GM19463 (cell line): ENCODE results near the gene PCDHA2.
"Not testable (repeated sequence)": the region's sequence is repeated elsewhere in the genome, so short reads cannot be mapped to it uniquely, and the experiment has no call there.

Experiments used
- ATAC-seq: cut with Tn5 transposase; IDR thresholded peaks from one replicate; pipeline ENCODE4 v1.9.1; 2021; ENCODE audit warnings: mild to moderate bottlenecking, moderate library complexity; ENCODE audit not compliant: unreplicated experiment

Gene PCDHA2

DNA sequence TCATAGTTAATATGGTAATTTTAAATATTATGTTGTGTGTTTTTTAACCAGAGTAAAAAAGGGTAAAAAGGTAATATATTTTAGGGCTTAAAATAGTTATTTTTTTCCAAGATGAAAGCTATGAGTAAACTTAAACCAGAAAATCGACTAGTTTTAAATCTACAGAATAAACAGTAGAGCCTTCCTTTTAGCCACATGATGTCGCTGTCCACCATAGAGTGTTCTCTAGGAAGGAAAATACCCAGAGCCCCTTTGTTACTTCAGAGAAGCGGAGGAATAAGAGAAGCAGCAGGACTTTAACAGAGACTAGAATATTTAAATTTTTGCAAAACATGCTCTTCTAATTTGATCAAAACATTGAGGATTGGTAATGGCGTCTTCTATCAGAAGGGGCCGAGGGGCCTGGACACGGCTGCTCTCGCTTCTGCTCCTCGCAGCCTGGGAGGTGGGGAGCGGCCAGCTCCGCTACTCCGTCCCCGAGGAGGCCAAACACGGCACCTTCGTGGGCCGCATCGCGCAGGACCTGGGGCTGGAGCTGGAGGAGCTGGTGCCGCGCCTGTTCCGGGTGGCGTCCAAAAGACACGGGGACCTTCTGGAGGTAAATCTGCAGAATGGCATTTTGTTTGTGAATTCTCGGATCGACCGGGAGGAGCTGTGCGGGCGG lies at the start of gene PCDHA2:
Gene PCDHA2, plus strand, starts transcription at position 258 of the 664 bp plus-strand sequence.
- no peak for ATAC-seq

DNA sequence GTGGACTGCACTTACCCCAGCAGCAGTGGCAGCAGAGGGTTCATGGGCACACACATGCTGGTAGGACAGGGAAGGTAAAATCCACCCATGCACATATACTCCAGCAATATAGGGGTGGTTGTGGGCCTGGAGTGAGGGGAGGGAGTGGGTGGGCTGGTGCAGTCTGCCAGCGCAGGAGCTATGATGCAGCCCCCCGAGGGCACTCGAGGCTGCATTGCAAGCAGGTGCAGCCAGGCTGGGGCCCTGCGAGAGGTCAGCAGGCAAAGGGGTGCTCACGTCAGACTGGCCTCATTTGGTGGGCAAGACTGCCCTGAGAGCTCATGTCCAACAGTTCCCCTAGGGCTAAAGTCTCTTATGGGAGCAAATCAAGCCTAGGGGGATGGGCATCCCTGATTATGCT lies 41.1 kb upstream of the PCDHA2 start:
- ATAC-seq: no peak

DNA sequence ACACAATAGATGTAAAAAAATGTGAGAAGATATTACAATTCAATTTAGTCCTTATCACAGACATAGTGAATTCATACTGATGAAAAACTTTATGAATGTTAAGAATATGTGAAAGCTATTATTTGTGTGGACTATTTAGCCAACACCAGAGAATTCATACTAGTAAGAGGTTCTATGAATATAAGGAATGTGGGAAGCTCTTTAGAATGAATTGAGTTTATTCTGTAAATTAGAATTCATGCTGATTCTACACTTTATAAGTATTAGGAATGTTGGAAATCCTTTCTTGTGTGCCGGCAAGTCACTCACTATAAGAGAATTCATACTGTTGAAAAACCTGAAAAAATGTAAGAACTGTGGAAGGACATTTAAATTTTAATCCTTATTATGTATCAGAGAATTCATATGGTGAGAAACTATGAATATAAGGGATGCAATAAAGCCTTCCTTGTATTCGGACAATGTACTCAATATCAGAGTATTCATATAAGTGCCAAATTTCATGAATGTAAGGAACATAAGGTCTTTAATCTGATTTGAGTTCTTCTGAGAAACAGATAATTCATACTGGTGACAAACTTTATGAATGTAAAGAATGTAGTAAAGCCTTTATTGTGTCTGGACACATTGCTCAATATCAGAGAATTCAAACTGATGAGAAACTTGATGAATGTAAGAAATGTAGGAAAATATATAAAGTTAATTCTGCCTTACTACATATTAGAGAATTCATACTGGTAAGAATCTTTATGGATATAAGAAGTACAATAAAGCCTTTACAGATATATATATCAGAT lies 30.3 kb upstream of the PCDHA2 start:
- ATAC-seq: no peak

- ATAC-seq: no peak
Observed at GRCh38 chr5:140767444-140767843, 27.2 kb upstream of the PCDHA2 start.

- no peak for ATAC-seq
Observed at GRCh38 chr5:140780512-140780911, 14.1 kb upstream of the PCDHA2 start.

GRCh38 chr5:140785905-140786686 lies 8.6 kb upstream of the PCDHA2 start, which contains the start of gene PCDHA1:
Gene PCDHA1, plus strand, starts transcription at chr5:140786140.
- no peak for ATAC-seq

GRCh38 chr5:140787422-140787821 lies 7.2 kb upstream of the PCDHA2 start:
- not testable (repeated sequence) for ATAC-seq

- ATAC-seq: not testable (repeated sequence)
Observed at GRCh38 chr5:140787849-140788504, 6.7 kb upstream of the PCDHA2 start.

DNA sequence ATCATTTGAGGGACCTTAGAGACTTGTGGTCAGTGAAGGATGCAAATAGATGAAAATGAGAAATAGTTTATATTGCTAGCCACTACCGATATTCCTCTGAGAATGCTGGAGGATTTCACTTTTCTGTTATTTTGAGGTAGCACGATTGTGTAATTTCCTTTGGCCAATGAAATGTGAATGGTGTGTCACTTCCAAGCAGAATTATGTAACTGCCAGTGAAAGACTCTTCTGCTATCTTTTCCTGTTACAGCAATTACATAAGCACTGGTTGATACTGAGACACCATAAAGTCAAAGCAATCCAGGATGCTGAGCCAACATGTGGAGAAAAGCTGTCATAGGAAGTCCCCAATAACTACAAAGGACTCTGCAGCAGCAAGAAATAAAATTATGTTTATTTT lies 3.6 kb upstream of the PCDHA2 start:
- ATAC-seq: no peak

DNA sequence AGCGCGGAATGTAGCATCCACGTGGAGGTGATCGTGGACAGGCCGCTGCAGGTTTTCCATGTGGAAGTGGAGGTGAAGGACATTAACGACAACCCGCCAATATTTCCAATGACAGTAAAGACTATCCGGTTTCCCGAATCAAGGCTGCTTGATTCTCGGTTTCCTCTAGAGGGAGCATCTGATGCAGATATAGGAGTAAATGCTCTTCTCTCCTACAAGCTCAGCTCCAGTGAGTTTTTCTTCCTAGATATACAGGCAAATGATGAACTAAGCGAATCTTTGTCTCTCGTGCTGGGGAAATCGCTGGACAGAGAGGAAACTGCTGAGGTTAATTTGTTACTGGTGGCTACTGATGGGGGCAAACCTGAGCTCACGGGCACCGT lies 598 bp downstream of the PCDHA2 start:
- no peak for ATAC-seq

DNA sequence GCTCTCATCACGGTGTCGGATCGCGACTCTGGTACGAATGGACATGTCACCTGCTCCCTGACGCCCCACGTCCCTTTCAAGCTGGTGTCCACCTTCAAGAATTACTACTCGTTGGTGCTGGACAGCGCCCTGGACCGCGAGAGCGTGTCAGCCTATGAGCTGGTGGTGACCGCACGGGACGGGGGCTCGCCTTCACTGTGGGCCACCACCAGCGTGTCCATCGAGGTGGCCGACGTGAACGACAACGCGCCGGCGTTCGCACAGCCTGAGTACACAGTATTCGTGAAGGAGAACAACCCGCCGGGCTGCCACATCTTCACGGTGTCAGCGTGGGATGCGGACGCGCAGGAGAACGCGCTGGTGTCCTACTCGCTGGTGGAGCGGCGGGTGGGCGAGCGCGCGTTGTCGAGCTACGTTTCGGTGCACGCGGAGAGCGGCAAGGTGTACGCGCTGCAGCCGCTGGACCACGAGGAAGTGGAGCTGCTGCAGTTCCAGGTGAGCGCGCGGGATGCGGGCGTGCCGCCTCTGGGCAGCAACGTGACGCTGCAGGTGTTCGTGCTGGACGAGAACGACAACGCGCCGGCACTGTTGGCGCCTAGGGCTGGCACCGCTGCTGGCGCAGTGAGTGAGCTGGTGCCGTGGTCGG lies 1.5 kb downstream of the PCDHA2 start:
- ATAC-seq: not testable (repeated sequence)

- no peak for ATAC-seq
Observed at GRCh38 chr5:140796718-140797095, 2.1 kb downstream of the PCDHA2 start.

DNA sequence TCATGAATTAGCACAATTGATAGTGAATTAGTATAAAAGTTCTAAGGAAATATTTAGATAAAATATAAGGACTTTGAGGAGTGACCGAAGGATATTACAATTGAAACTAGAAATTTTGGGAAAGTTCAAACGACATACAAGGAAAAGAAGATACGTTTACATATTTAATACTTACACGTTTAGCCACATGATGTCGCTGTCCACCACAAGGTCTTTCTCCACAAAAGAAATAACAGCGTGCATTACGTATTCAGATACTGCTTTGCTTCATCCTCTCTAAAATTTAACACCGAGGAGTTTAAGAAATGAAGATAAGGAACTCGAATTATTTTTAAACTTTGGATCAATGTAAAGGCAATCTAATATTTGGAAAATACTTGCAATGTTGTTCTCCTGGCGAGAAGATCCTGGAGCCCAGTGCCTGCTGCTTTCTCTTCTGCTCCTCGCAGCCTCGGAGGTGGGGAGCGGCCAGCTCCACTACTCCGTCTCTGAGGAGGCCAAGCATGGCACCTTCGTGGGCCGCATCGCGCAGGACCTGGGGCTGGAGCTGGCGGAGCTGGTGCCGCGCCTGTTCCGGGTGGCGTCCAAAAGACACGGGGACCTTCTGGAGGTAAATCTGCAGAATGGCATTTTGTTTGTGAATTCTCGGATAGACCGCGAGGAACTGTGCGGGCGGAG lies 6.3 kb downstream of the PCDHA2 start, which contains the start of gene PCDHA3:
Gene PCDHA3, plus strand, starts transcription at position 242 of the 678 bp plus-strand sequence.
- ATAC-seq: no peak

- ATAC-seq: no peak
Observed at GRCh38 chr5:140801494-140801841, 6.8 kb downstream of the PCDHA2 start.

- not testable (repeated sequence) for ATAC-seq
Observed at GRCh38 chr5:140802381-140802780, 7.7 kb downstream of the PCDHA2 start.

- no peak for ATAC-seq
Observed at GRCh38 chr5:140802781-140803271, 8.2 kb downstream of the PCDHA2 start.

- ATAC-seq: no peak
Observed at GRCh38 chr5:140806834-140807775, 12.5 kb downstream of the PCDHA2 start, which contains the start of gene PCDHA4. Gene PCDHA4, plus strand, starts transcription at chr5:140807068.

DNA sequence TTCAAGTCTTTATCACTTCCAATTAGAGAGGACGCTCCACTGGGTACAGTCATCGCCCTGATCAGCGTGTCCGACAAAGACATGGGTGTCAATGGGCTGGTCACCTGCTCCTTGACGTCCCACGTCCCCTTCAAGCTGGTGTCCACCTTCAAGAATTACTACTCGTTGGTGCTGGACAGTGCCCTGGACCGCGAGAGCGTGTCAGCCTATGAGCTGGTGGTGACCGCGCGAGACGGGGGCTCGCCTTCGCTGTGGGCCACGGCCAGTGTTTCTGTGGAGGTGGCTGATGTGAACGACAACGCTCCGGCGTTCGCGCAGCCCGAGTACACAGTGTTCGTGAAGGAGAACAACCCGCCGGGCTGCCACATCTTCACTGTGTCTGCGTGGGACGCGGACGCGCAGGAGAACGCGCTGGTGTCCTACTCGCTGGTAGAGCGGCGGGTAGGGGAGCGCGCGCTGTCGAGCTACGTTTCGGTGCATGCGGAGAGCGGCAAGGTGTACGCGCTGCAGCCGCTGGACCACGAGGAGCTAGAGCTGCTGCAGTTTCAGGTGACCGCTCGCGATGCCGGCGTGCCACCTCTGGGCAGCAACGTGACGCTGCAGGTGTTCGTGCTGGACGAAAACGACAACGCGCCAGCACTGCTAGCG lies 13.7 kb downstream of the PCDHA2 start:
- ATAC-seq: not testable (repeated sequence)
